G401 (cell line): ENCODE data around the gene BFSP2. TPM values are rescaled to one million over a fixed set of nuclear protein-coding genes. Genes with fewer than 3 reads are reported as not detected.

Experiments
- DNase-seq: peaks from one replicate; pipeline ENCODE4 v3.0.0-alpha.2; 2015; ENCODE audit warnings: low spot score
- in situ Hi-C: cut with HindIII; loops from 2 replicates; pipeline ENCODE4 v1.10.0; 2016; ENCODE audit warnings: low sequenced_read_pairs, mixed read lengths
- total RNA-seq: library from RNA; depleted of rRNA; stranded (reverse); fragments of >200 nt; shearing (Covaris generic); gene quantifications from 2 replicates; pipeline ENCODE4 v1.2.3, GENCODE V29; 2014

BFSP2 gene
- total RNA-seq, 1 experiment from 2014 or later, result not detected

GRCh38 chr3:133381346-133382109 lies 18.3 kb upstream of the BFSP2 start:
- in situ Hi-C loops, result no loop called here
- no peak for DNase-seq

GRCh38 chr3:133383175-133383574 lies 16.7 kb upstream of the BFSP2 start:
- DNase-seq, result no peak
- in situ Hi-C loops, result no loop called here

GRCh38 chr3:133383741-133384140 lies 16.1 kb upstream of the BFSP2 start:
- DNase-seq, result no peak
- in situ Hi-C loops, result no loop called here

GRCh38 chr3:133384331-133385027 lies 15.4 kb upstream of the BFSP2 start:
- in situ Hi-C loops, result no loop called here
- DNase-seq, result peak; percentile 78

GRCh38 chr3:133386876-133387275 lies 13.0 kb upstream of the BFSP2 start:
- in situ Hi-C loops, result no loop called here

GRCh38 chr3:133387341-133387740 lies 12.5 kb upstream of the BFSP2 start:
- DNase-seq, result no peak
- in situ Hi-C loops, result no loop called here

More at GRCh38 chr3:133386876-133387275, 13.0 kb upstream of the BFSP2 start:
- DNase-seq, result no peak

GRCh38 chr3:133388696-133389395 lies 11.0 kb upstream of the BFSP2 start:
- in situ Hi-C loops, result no loop called here
- DNase-seq, result no peak

- in situ Hi-C loops, result no loop called here
- DNase-seq, result no peak
Measured at GRCh38 chr3:133390715-133391114, 9.1 kb upstream of the BFSP2 start.

GRCh38 chr3:133393204-133393603 lies 6.7 kb upstream of the BFSP2 start:
- DNase-seq, result no peak
- in situ Hi-C loops, result no loop called here

GRCh38 chr3:133393691-133394474 lies 6.0 kb upstream of the BFSP2 start:
- DNase-seq, result no peak
- in situ Hi-C loops, result no loop called here

- in situ Hi-C loops, result no loop called here
- no peak for DNase-seq
Measured at GRCh38 chr3:133394561-133395311, 5.1 kb upstream of the BFSP2 start.

GRCh38 chr3:133396906-133397305 lies 3.0 kb upstream of the BFSP2 start:
- DNase-seq, result no peak
- in situ Hi-C loops, result no loop called here

GRCh38 chr3:133401374-133402135 lies 1.7 kb downstream of the BFSP2 start:
- peak; percentile 83 for DNase-seq
- in situ Hi-C loops, result no loop called here

- in situ Hi-C loops, result no loop called here
- no peak for DNase-seq
Measured at GRCh38 chr3:133404920-133405319, 5.1 kb downstream of the BFSP2 start.

- in situ Hi-C loops, result no loop called here
- DNase-seq, result no peak
Measured at GRCh38 chr3:133408366-133408765, 8.5 kb downstream of the BFSP2 start.

GRCh38 chr3:133408961-133409360 lies 9.1 kb downstream of the BFSP2 start:
- in situ Hi-C loops, result no loop called here
- DNase-seq, result no peak

- in situ Hi-C loops, result no loop called here
- DNase-seq, result no peak
Measured at GRCh38 chr3:133410191-133410892, 10.5 kb downstream of the BFSP2 start.
